GM18519 (cell line): ENCODE measurements around the gene CAPN5.

Source experiments
- ATAC-seq: cut with Tn5 transposase; IDR thresholded peaks from one replicate; pipeline ENCODE4 v1.9.1; 2021; ENCODE audit warnings: mild to moderate bottlenecking, moderate library complexity; ENCODE audit not compliant: unreplicated experiment, low FRiP score

The CAPN5 gene

DNA sequence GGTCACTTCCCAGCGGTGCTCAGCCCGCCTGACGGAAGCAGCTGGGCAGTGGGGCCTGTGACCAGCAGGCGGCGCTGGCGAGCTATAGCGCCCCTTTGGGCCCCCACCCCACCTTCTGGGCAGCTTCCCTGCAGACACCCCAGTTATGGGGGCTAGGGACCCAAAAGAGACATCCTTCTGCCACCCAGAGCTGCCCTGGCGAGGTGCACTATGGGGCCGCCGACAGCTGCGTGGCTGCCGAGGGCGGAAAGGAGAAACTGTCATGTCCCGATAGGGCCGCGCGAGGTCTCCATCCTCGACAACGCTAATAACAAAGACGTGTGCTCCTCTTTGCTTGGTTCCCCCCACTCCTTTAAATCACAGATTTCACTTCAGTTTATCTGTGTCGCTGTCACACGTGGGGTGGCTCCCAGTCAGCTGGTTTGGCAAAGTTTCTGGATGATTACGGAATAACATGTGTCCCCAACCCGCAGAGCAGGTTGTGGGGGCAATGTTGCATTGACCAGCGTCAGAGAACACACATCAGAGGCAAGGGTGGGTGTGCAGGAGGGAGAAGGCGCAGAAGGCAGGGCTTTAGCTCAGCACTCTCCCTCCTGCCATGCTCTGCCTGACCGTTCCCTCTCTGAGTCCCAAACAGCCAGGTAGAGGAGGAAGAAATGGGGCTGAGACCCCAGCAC lies 60.6 kb downstream of the CAPN5 start:
- ATAC-seq, result no peak

- ATAC-seq, result no peak
These were observed 61.3 kb downstream of the CAPN5 start, which contains the start of gene MYO7A for GRCh38 chr11:77127920-77128691. MYO7A (plus strand) TSS chr11:77128246; CDS start chr11:77130635, 2,389 bp downstream.

DNA sequence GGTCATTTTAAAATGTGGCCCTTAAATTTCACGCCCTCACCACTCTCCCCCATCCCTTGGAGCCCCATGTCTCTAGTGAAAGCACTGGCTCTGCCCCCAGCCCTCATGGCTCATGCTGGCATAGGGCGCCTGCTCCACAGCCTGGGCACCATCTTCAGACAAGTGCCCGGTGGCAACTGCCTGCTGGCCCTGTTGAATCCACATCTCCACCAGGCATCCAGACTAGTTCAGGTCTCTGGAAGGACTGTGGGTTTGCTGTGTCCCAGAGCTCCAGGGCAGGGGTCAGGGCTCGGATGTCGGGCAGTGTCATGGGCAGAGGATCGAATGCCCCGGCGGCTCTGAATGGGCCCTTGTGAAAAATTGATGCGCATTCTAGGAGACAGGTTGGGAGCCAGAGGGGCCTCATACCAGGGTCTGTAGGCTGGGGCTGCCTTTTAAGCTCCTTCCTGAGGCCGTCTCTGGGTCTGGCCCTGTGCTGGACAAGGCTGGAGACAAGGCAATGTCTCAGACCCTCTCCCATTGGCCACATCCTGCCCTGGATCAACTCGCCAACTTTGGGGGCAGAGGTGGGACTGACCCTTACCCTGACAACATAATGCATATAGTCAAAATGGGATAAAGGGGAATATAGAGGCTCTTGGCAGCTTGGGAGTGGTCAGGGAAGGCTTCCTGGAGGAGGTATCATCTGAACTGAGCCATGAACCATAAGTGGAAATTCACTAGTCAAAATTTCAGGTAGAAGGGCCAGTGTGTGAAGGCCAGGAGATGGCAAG lies 62.5 kb downstream of the CAPN5 start:
- ATAC-seq, result no peak

- ATAC-seq, result no peak
These were observed 63.3 kb downstream of the CAPN5 start for GRCh38 chr11:77129842-77130756.

DNA sequence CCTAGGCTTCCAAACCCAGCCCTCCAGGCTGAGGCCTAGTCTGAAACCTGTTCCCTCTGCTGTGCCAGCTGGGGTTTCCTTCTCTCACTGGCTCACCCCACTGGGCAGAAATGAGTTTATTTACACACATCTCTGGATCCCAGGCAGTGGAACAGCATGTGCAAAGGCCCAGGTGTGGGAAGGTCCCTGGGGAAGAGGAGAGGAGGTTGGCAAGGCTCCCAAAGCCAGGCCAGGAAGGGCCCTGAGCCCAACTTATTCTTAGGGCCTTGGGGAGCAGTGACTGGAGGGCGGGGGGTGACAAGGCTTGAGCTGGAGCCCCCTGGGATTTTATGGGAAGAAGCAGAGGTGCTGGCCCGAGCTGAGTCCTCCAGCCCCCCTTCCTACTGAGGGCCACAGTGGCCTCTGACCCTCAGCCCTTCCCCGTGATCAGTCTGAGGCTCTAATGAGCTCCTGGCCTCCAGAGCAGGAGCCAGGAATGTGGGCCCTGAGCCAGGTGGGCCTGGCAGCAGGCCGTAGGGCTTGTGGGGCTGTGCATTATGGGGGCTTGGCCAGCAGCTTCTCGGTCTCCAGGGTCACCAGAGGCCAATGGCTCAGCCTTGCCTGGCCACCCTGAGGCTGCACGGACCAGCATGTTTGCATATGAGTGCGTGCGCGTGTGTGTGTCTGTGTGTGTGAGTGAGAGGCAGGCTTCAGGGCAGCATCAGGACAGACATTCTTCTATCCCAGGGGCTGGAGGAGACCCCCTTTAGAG lies 64.2 kb downstream of the CAPN5 start:
- ATAC-seq, result no peak

- ATAC-seq, result no peak
These were observed 64.8 kb downstream of the CAPN5 start for GRCh38 chr11:77131560-77131959.

DNA sequence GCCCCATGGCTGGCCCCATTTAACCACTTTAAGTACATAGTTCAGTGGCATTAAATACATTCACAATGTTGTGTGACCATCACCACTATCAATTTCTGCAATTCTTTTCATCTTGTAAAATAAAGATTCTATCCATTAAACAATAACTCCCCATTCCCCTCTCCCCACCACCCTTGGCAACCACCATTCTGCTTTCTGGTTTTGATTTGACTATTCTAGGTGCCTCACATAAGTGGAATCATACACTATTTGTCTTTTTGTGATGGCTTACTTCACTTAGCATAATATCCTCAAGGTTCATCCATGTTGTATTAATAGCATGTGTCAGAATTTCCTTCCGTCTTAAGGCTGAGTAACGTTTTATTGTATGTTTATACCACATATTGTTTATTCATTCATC lies 68.3 kb downstream of the CAPN5 start:
- no peak for ATAC-seq

DNA sequence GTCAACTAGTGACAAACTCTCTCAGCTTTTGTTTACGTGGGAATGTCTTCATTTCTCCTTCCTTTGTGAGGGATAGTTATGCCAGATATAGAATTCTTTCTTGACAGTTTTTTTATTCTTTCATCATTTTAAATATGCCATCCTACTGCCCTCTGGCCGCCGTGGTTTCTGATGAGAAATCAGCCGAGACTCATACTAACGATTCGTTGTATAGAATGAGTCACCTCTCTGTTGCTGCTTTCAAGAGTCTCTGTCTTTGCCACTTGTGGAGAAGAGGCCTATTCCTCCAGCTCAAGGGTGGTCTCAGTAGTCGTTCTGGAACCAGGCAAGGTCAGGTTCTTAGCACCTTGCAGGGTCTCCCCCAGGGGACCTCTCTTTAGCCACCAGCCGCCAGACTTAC lies 69.3 kb downstream of the CAPN5 start:
- ATAC-seq, result no peak

- no peak for ATAC-seq
These were observed 70.1 kb downstream of the CAPN5 start for GRCh38 chr11:77136784-77137420.

- ATAC-seq, result no peak
These were observed 70.7 kb downstream of the CAPN5 start for GRCh38 chr11:77137421-77137820.

GRCh38 chr11:77138106-77138649 lies 71.4 kb downstream of the CAPN5 start:
- ATAC-seq, result no peak

DNA sequence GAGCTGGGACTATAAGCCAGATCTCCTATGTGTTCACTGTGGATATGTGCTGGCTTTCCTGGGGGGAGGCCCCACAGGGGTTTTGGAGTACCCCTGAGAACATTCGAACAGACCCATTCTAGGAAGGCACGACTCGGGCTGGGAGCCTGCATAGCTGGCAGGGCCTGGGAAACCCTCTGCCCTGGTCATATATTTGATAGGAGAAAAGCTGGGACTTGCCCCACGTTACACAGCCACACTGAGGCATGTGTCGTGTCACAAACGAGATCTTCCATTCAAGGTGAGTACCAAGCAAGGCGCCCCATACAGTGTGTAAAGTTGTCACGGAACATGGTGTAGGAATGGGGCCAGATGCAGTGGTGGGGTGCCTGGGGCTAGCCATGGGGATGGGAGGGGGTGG lies 72.4 kb downstream of the CAPN5 start:
- no peak for ATAC-seq

GRCh38 chr11:77140231-77140851 lies 73.6 kb downstream of the CAPN5 start:
- no peak for ATAC-seq

GRCh38 chr11:77141034-77141433 lies 74.3 kb downstream of the CAPN5 start:
- no peak for ATAC-seq

GRCh38 chr11:77141475-77141874 lies 74.7 kb downstream of the CAPN5 start:
- ATAC-seq, result no peak

DNA sequence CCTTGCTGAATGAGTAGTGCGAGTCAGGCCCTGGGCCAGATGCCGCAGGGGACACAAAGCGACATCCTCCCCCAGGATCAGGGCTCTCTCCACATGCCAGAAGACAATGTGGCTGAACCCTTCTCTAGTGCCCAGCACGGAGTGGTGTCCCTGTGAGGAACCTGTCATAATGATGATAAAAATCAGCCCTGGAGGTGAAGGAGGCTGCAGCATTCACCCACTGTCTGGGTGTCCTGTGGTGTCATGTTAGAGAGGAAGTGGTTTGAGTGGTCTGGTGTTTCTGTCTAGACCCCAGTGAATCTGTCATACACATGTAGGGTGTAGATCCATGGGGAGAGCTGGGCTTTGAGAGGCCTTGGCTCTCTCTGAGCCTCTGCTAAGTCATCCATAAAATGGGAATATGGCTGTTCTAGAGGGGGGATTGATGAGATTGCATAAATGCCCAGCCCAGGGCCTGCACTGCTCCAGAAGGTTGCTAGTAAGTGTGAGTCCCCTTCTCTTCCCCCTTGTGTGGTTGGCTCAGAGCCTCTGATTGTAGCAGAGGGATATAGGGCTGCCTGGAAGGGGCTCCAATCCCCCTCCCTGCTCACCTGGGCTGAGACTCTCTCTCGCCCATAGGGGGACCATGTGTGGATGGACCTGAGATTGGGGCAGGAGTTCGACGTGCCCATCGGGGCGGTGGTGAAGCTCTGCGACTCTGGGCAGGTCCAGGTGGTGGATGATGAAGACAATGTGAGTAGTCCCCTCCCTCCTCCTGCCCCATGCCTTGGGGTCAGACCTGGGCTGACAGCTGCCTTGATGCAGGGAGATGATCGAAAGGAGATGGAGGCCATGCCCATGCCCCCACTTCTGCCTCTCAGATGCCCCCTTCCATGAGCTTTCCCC lies 75.6 kb downstream of the CAPN5 start:
- no peak for ATAC-seq

GRCh38 chr11:77143405-77144020 lies 76.7 kb downstream of the CAPN5 start:
- no peak for ATAC-seq
